Endothelial cell of umbilical vein (primary cell): ENCODE results near the gene SEBOX. TPM values are rescaled to one million over a fixed set of nuclear protein-coding genes. Genes with fewer than 3 reads are reported as not detected.
A peak's percentile ranks its signal among the peaks of the same experiment; 100 is the strongest.

Source experiments
- BruUV-seq: library from RNA; stranded (reverse); fragments of 400-500 nt; replicated peaks from 2 replicates; lab custom pipeline; 2021; lab: Mats Ljungman, UMichigan
- CTCF ChIA-PET: fragments of 300-600, 350-600 bp; sonication (Branson Sonifier 250); formaldehyde crosslinking; loops from one replicate; lab custom pipeline; 2021; ENCODE audit warnings: antibody characterized with exemption, inconsistent platforms; lab: Charles Lee
- POLR2A ChIA-PET: fragments of 300-600, 350-600 bp; sonication (Branson Sonifier 250); formaldehyde crosslinking; loops from one replicate; lab custom pipeline; 2021; ENCODE audit warnings: antibody characterized with exemption, inconsistent platforms; lab: Charles Lee
- DNase-seq: peaks from one replicate; pipeline ENCODE4 v3.0.0-alpha.2; 2011; ENCODE audit warnings: low read depth, low spot score
- FAIRE-seq: peaks from 2 replicates; lab custom pipeline; 2011; peaks lifted over from hg19 to GRCh38; lab: Jason Lieb, UNC
- H2AFZ ChIP-seq: 2 replicates; pipeline ENCODE4 v1.6.0; 2012; ENCODE audit warnings: low read depth, low read length, control low read depth, inconsistent platforms
- H3K27ac ChIP-seq: 2 replicates; pipeline ENCODE4 v1.5.1; 2011; ENCODE audit warnings: low read depth, mild to moderate bottlenecking, control low read depth, low read length, moderate library complexity; ENCODE audit not compliant: insufficient read depth
- H3K27me3 ChIP-seq, 2 experiments: 2 replicates each; pipeline versions ENCODE4 v1.6.0 to v1.6.1; 2011; ENCODE audit warnings: low read length in 2 of 2, mixed read lengths in 1 of 2; ENCODE audit not compliant: control insufficient read depth in 2 of 2, insufficient read depth in 2 of 2
- H3K36me3 ChIP-seq, 2 experiments: 2 replicates in 1 of 2; 3 replicates in 1 of 2; pipeline ENCODE4 v1.5.1; 2011; ENCODE audit warnings: low read length in 2 of 2, mild to moderate bottlenecking in 1 of 2, moderate library complexity in 1 of 2; ENCODE audit not compliant: control insufficient read depth in 2 of 2, insufficient read depth in 2 of 2; ENCODE audit errors: extremely low read depth in 1 of 2
- H3K4me1 ChIP-seq: 3 replicates; pipeline ENCODE4 v1.5.1; 2011; ENCODE audit warnings: mild to moderate bottlenecking, low read length; ENCODE audit not compliant: control insufficient read depth, insufficient read depth; ENCODE audit errors: extremely low read depth
- H3K4me2 ChIP-seq: 2 replicates; pipeline ENCODE4 v1.6.1; 2011; ENCODE audit warnings: low read length, control low read depth, mixed read lengths; ENCODE audit not compliant: insufficient read depth
- H3K4me3 ChIP-seq, 3 experiments: fragments of 200-600 bp in 1 of 3; sonication (generic), shearing (Covaris generic) in 1 of 3; replicated peaks in 1 of 3; 2 replicates each; pipeline ENCODE4 v1.5.1; 2011 to 2016; ENCODE audit warnings: control low read depth in 3 of 3, low read length in 3 of 3, mild to moderate bottlenecking in 2 of 3, inconsistent platforms in 1 of 3, low read depth in 1 of 3, moderate library complexity in 1 of 3; ENCODE audit not compliant: insufficient read depth in 1 of 3
- H3K79me2 ChIP-seq: 2 replicates; pipeline ENCODE4 v1.6.0; 2012; ENCODE audit warnings: low read length, inconsistent platforms; ENCODE audit not compliant: control insufficient read depth, insufficient read depth
- H3K9ac ChIP-seq: replicated peaks from 2 replicates; pipeline ENCODE3; 2011; ENCODE audit warnings: low read length, control low read depth; ENCODE audit not compliant: insufficient read depth; ENCODE audit errors: extremely low read depth
- H3K9me1 ChIP-seq: replicated peaks from 3 replicates; pipeline ENCODE4 v1.6.0; 2011; ENCODE audit warnings: mild to moderate bottlenecking, low read length; ENCODE audit not compliant: control insufficient read depth, insufficient read depth; ENCODE audit errors: extremely low read depth
- H3K9me3 ChIP-seq: replicated peaks from 2 replicates; pipeline ENCODE4 v1.5.1; 2012; ENCODE audit warnings: low read length, inconsistent platforms; ENCODE audit not compliant: control insufficient read depth, insufficient read depth
- H4K20me1 ChIP-seq: replicated peaks from 2 replicates; pipeline ENCODE3; 2011; ENCODE audit warnings: mild to moderate bottlenecking, low read length; ENCODE audit not compliant: control insufficient read depth, insufficient read depth; ENCODE audit errors: extremely low read depth
- CTCF ChIP-seq, 2 donors: IDR thresholded peaks; 1 replicate in 1 of 2; 2 replicates in 1 of 2; pipeline ENCODE4 v1.5.1; 2011; ENCODE audit warnings: low read length in 2 of 2, mild to moderate bottlenecking in 2 of 2, moderate library complexity in 2 of 2, control low read depth in 1 of 2, inconsistent platforms in 1 of 2, low read depth in 1 of 2; ENCODE audit not compliant: insufficient read depth in 1 of 2; ENCODE audit errors: extremely low read depth in 1 of 2
- EZH2 ChIP-seq: IDR thresholded peaks from 2 replicates; pipeline ENCODE4 v1.6.1; 2012; ENCODE audit warnings: borderline replicate concordance, low read depth, mild to moderate bottlenecking, moderate library complexity, low read length, inconsistent platforms; ENCODE audit not compliant: severe bottlenecking
- FOS ChIP-seq: IDR thresholded peaks from 2 replicates; pipeline ENCODE4 v1.6.1; 2011; ENCODE audit warnings: mild to moderate bottlenecking, low read length, moderate library complexity, borderline replicate concordance; ENCODE audit not compliant: insufficient read depth
- MYC ChIP-seq: IDR thresholded peaks from one replicate; pipeline ENCODE4 v1.6.1; 2011; ENCODE audit warnings: mild to moderate bottlenecking, low read depth, low read length
- POLR2A ChIP-seq: IDR thresholded peaks from 2 replicates; pipeline ENCODE4 v1.6.1; 2012; ENCODE audit warnings: low read depth, mild to moderate bottlenecking, control low read depth, low read length
- dilution Hi-C: fragments of 300-500 bp; cut with MboI; formaldehyde crosslinking; loops from one replicate; pipeline ENCODE4 v1.15.0; 2019; ENCODE audit warnings: low sequenced_read_pairs; ENCODE audit not compliant: extremely low pct_ligation_motif_present
- intact Hi-C: fragments of 100-400 bp; cut with micrococcal nuclease; formaldehyde crosslinking; loops from one replicate; pipeline ENCODE4 v1.10.0; 2022
- polyA plus RNA-seq, 4 experiments: library from polyadenylated mRNA; depleted of rRNA in 3 of 4; stranded (reverse) in 3 of 4; unstranded in 1 of 4; fragments of >200 nt; gene quantifications; 2 replicates each; pipeline versions ENCODE4 v1.2.1 to v1.2.3, GENCODE V29; 2011 to 2012; ENCODE audit warnings: missing spikeins in 1 of 4
- total RNA-seq: library from RNA; stranded (reverse); gene quantifications from 2 replicates; pipeline ENCODE4 v1.2.3, GENCODE V29; 2021

SEBOX gene
- total and polyA plus RNA-seq, 2 donors (not counting 3 experiments of a cell fraction or from before 2014, with no cell fraction given): not detected

- TF ChIP-seq MYC (no peak), CTCF (IDR thresholded peaks at IDR 0.05; ENCODE audit: extremely low read depth in 1 of 2, insufficient read depth in 1 of 2, low read depth in 1 of 2, low read length in 2 of 2) (no peak), EZH2 (no peak), POLR2A (no peak), FOS (no peak)
- H2AFZ ChIP-seq: peak overlapping the region; percentile 45
- H3K36me3 ChIP-seq: no peaks in the 10 kb centered on the region
- no peaks in the 10 kb centered on the region for H3K79me2 ChIP-seq
- ChIA-PET CTCF (interaction anchor here (6.7 kb wide), 1 partner anchor 44 kb away, joined by 36 read pairs; no protein-coding TSS in a partner anchor), POLR2A (no interaction called here)
- no TSS peak for BruUV-seq
- intact Hi-C loops (no loop called here), dilution Hi-C loops (no loop called here)
- H3K4me3 ChIP-seq: peak overlapping the region in 2 of 3 experiments; percentile 35 to 52
- no peaks in the 10 kb centered on the region for H4K20me1 ChIP-seq
- no peak overlapping the region for H3K27ac ChIP-seq
- peak overlapping the region; percentile 80 for H3K4me2 ChIP-seq
- no peaks in the 10 kb centered on the region for H3K9me3 ChIP-seq
- no peak overlapping the region for H3K9ac ChIP-seq
- DNase-seq (peak; percentile 42), FAIRE-seq (no peak)
- H3K27me3 ChIP-seq: no peaks in the 10 kb centered on the region
- H3K9me1 ChIP-seq: no peaks in the 10 kb centered on the region
- H3K4me1 ChIP-seq: peaks cover 13% of the 10 kb centered on the region
Observed at GRCh38 chr17:28372203-28372944, 7.4 kb upstream of the SEBOX start.
